ENCODE results near the gene PDCD4. TPM values are rescaled to one million over a fixed set of nuclear protein-coding genes. Genes with fewer than 3 reads are reported as not detected.
"Not testable (repeated sequence)": the region's sequence is repeated elsewhere in the genome, so short reads cannot be mapped to it uniquely, and the experiment has no call there.

The PDCD4 gene
- total RNA-seq, 4 donors from 2014 or later = 17.4 to 157 (median 138) TPM

DNA sequence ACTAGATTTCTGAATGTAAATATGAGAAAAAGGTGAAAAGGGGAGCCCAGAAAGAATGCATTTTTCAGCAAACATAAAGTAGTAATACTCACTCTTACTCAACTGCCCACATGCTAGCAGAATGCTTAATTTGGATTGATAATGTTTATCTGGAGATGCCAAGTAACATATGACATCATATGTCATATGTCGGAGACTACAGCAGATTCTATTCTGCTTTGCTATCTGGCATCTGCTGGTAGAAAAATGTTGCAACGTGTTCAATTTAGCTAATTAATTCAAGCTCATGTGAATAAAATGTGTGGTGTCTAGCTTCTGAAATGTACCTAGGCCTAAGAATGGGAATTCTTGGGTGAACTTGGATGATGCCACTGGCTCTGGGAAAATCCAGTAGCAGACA is 42.7 kb downstream of the PDCD4 start:
- H3K4me1 ChIP-seq = peaks cover 0 to 4% of the 10 kb centered on the region in 2 donors
- H3K27me3 ChIP-seq = no peaks in the 10 kb centered on the region
- H3K9me3 ChIP-seq = no peaks in the 10 kb centered on the region
- H3K4me3 ChIP-seq = no peak overlapping the region
- no peak for DNase-seq
- intact Hi-C loops (cut with DNase I; ENCODE audit: low total_unique reads) = no loop called here
- H3K36me3 ChIP-seq = no peaks in the 10 kb centered on the region
- H3K27ac ChIP-seq = no peak overlapping the region
- no peak for TF ChIP-seq POLR2A (IDR thresholded peaks at IDR 0.05)
- TF ChIP-seq, protein P1, sequence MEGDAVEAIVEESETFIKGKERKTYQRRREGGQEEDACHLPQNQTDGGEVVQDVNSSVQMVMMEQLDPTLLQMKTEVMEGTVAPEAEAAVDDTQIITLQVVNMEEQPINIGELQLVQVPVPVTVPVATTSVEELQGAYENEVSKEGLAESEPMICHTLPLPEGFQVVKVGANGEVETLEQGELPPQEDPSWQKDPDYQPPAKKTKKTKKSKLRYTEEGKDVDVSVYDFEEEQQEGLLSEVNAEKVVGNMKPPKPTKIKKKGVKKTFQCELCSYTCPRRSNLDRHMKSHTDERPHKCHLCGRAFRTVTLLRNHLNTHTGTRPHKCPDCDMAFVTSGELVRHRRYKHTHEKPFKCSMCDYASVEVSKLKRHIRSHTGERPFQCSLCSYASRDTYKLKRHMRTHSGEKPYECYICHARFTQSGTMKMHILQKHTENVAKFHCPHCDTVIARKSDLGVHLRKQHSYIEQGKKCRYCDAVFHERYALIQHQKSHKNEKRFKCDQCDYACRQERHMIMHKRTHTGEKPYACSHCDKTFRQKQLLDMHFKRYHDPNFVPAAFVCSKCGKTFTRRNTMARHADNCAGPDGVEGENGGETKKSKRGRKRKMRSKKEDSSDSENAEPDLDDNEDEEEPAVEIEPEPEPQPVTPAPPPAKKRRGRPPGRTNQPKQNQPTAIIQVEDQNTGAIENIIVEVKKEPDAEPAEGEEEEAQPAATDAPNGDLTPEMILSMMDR (IDR thresholded peaks at IDR 0.05) = no peak

- H3K9me3 ChIP-seq = no peaks in the 10 kb centered on the region
- no peaks in the 10 kb centered on the region for H3K27me3 ChIP-seq
- H3K4me1 ChIP-seq = peaks cover 0 to 4% of the 10 kb centered on the region in 2 donors
- no peak overlapping the region for H3K4me3 ChIP-seq
- no peak for DNase-seq
- intact Hi-C loops (cut with DNase I; ENCODE audit: low total_unique reads) = no loop called here
- TF ChIP-seq, protein P1 (IDR thresholded peaks at IDR 0.05) = no peak
- no peak for TF ChIP-seq POLR2A (IDR thresholded peaks at IDR 0.05)
- H3K27ac ChIP-seq = no peak overlapping the region
- no peaks in the 10 kb centered on the region for H3K36me3 ChIP-seq
Measured at GRCh38 chr10:110915035-110915434, 43.3 kb downstream of the PDCD4 start.

DNA sequence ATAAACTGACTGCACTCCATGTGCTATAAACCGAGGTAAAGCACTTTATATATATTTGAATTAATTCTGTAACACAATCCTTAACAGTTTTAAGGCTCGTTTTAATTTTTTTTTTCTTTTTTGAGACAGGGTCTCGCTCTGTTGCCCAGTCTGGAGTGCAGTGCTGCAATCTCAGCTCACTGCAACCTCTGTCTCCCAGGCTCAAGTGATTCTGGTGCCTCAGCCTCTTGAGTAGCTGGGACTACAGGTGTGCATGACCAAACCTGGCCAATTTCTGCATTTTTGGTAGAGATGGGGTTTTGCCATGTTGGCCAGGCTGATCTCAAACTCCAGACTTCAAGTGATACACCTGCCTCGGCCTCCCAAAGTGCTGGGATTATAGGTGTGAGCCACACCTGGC is 43.9 kb downstream of the PDCD4 start:
- intact Hi-C loops (cut with DNase I; ENCODE audit: low total_unique reads); H3K27me3 ChIP-seq; H3K4me1 ChIP-seq; H3K27ac ChIP-seq; H3K36me3 ChIP-seq; H3K9me3 ChIP-seq; H3K4me3 ChIP-seq; DNase-seq: not testable (repeated sequence)

- intact Hi-C loops (cut with DNase I; ENCODE audit: low total_unique reads) = no loop called here
- no peak overlapping the region for H3K27ac ChIP-seq
- H3K4me1 ChIP-seq = peaks cover 0 to 4% of the 10 kb centered on the region in 2 donors
- no peak for DNase-seq
- TF ChIP-seq, protein P1 (IDR thresholded peaks at IDR 0.05) = no peak
- TF ChIP-seq POLR2A (IDR thresholded peaks at IDR 0.05) = no peak
- no peaks in the 10 kb centered on the region for H3K27me3 ChIP-seq
- H3K4me3 ChIP-seq = no peak overlapping the region
- no peaks in the 10 kb centered on the region for H3K9me3 ChIP-seq
- no peaks in the 10 kb centered on the region for H3K36me3 ChIP-seq
Measured at GRCh38 chr10:110916554-110917346, 45.0 kb downstream of the PDCD4 start.

GRCh38 chr10:110918269-110918642 is 46.5 kb downstream of the PDCD4 start:
- H3K27ac ChIP-seq = peak overlapping the region; percentile 100
- TF ChIP-seq, protein P1 (IDR thresholded peaks at IDR 0.05) = peak in 1 of 4 experiments; percentile 26
- no peak for TF ChIP-seq POLR2A (IDR thresholded peaks at IDR 0.05)
- no peaks in the 10 kb centered on the region for H3K9me3 ChIP-seq
- H3K36me3 ChIP-seq = no peaks in the 10 kb centered on the region
- intact Hi-C loops (cut with DNase I; ENCODE audit: low total_unique reads) = no loop called here
- peak overlapping the region; percentile 86 to 99 for H3K4me3 ChIP-seq
- peak; percentile 96 for DNase-seq
- peaks cover 0 to 11% of the 10 kb centered on the region in 2 donors for H3K4me1 ChIP-seq
- no peaks in the 10 kb centered on the region for H3K27me3 ChIP-seq
